Body of pancreas (tissue), 4 donors: ENCODE data around the gene GLDN.

ENCODE experiments used
- CTCF ChIP-seq, 7 experiments: fragments of 450-650 bp in 4 of 7; fragments of 200-600 bp in 3 of 7; sonication (generic) in 3 of 7; IDR thresholded peaks; one replicate each; pipeline ENCODE4 v1.5.1; 2016 to 2019; ENCODE audit warnings: antibody characterized with exemption in 7 of 7
- POLR2A ChIP-seq, 3 donors: fragments of 450-650 bp; IDR thresholded peaks; one replicate each; pipeline ENCODE4 v1.6.1; 2016; ENCODE audit warnings: antibody characterized with exemption in 3 of 3, mild to moderate bottlenecking in 2 of 3

GRCh38 chr15:51401872-51402517 is 60.5 kb downstream of the GLDN start:
- peak; percentile 41 to 56 (median 48) for TF ChIP-seq CTCF (IDR thresholded peaks at IDR 0.05)
- TF ChIP-seq POLR2A (IDR thresholded peaks at IDR 0.05): no peak
